Small intestine (tissue), 7 donors: ENCODE data around the gene OSBP2. TPM values are rescaled to one million over a fixed set of nuclear protein-coding genes. Genes with fewer than 3 reads are reported as not detected.

Experiments
- DNase-seq, 2 donors: peaks; one replicate each; pipeline versions ENCODE4 v3.0.0 to v3.0.0-alpha.2; 2013
- FAIRE-seq: peaks from 2 replicates; lab custom pipeline; 2012; peaks lifted over from hg19 to GRCh38; lab: Jason Lieb, UNC
- H3K27ac ChIP-seq, 3 donors: one replicate each; pipeline ENCODE4 v1.5.1; 2013; ENCODE audit warnings: low read length in 2 of 3, mild to moderate bottlenecking in 2 of 3, control low read depth in 1 of 3, inconsistent platforms in 1 of 3, low read depth in 1 of 3, moderate library complexity in 1 of 3
- H3K27me3 ChIP-seq, 3 donors: one replicate each; pipeline ENCODE4 v1.6.1; 2013; ENCODE audit warnings: low read length in 3 of 3, inconsistent platforms in 1 of 3; ENCODE audit not compliant: control insufficient read depth in 3 of 3, insufficient read depth in 3 of 3
- H3K36me3 ChIP-seq, 3 donors: one replicate each; pipeline ENCODE4 v1.6.1; 2013; ENCODE audit warnings: low read length in 3 of 3, inconsistent platforms in 1 of 3, low read depth in 1 of 3, mild to moderate bottlenecking in 1 of 3, moderate library complexity in 1 of 3; ENCODE audit not compliant: control insufficient read depth in 3 of 3, insufficient read depth in 2 of 3
- H3K4me1 ChIP-seq, 3 donors: one replicate each; pipeline ENCODE4 v1.6.1; 2013; ENCODE audit warnings: low read length in 2 of 3, inconsistent platforms in 1 of 3, low read depth in 1 of 3, mild to moderate bottlenecking in 1 of 3, moderate library complexity in 1 of 3; ENCODE audit not compliant: control insufficient read depth in 3 of 3, insufficient read depth in 2 of 3
- H3K4me3 ChIP-seq, 3 donors: one replicate each; pipeline ENCODE4 v1.5.1; 2013; ENCODE audit warnings: low read length in 3 of 3, control low read depth in 1 of 3, inconsistent platforms in 1 of 3, low read depth in 1 of 3, mild to moderate bottlenecking in 1 of 3, moderate library complexity in 1 of 3
- H3K9me3 ChIP-seq, 2 donors: one replicate each; pipeline ENCODE4 v1.6.1; 2013; ENCODE audit warnings: low read depth in 1 of 2, low read length in 1 of 2; ENCODE audit not compliant: control insufficient read depth in 2 of 2, insufficient read depth in 1 of 2
- WGBS, 3 donors: extraction: QIAGEN DNeasy Blood & Tissue Kit; methylation state at CpG; one replicate each; pipeline ENCODE4 v1.1.7; 2013; 5-methylcytosine and 5-hydroxymethylcytosine counted together
- polyA plus RNA-seq, 4 donors: library from polyadenylated mRNA; stranded (reverse) in 3 of 4; unstranded in 1 of 4; fragments of 200-250 nt in 3 of 4; fragments of 120-200 nt in 1 of 4; gene quantifications; one replicate each; pipeline versions ENCODE4 v1.2.1 to v1.2.3, GENCODE V29; 2013
- donor health status: healthy with polysubstance abuse.
- donor health status: control.
- donor health status: control.
- donor health status: Bipolar disorder and iron deficiency.
- donor health status: healthy.

Gene OSBP2
- polyA plus RNA-seq, 4 donors = 1.3 to 99.3 (median 1.8) TPM

- no peak overlapping the region for H3K27ac ChIP-seq
- no peaks in the 10 kb centered on the region for H3K4me1 ChIP-seq
- H3K36me3 ChIP-seq = peaks cover 22 to 73% (median 46%) of the 10 kb centered on the region in 3 donors
- 89 to 91% (median 90%) methylated on average over 7 of the region's 7 CpGs for WGBS, 3 donors
- no peak for FAIRE-seq
- no peaks in the 10 kb centered on the region for H3K27me3 ChIP-seq
- H3K9me3 ChIP-seq = no peaks in the 10 kb centered on the region
- H3K4me3 ChIP-seq = no peak overlapping the region
- DNase-seq = no peak
Observed at GRCh38 chr22:30933457-30933856, 238.8 kb downstream of the OSBP2 start.

DNA sequence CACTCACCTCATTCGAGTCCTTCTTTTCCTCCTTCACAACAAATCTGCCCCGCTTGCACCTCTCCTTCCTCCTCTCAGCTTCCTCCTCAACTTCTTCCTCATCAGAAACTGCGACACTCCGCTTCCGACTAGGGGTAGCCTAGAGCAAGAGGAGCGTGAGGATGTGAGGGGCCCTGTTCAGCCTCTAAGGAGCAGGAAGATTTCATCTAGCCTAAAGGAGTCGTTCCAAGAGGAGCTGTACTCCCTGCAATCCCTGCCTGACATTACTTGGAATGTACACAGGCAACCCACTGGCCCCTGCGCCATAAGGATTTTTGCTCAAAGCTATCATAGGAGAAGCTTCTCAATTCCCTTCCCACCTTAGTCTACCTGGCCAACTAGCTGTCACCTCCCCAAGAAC lies 239.4 kb downstream of the OSBP2 start:
- H3K4me3 ChIP-seq = no peak overlapping the region
- H3K27me3 ChIP-seq = no peaks in the 10 kb centered on the region
- peaks cover 22 to 78% (median 46%) of the 10 kb centered on the region in 3 donors for H3K36me3 ChIP-seq
- 96% methylated on average over 8 of the region's 8 CpGs for WGBS, 3 donors
- no peak for FAIRE-seq
- H3K4me1 ChIP-seq = no peaks in the 10 kb centered on the region
- no peak overlapping the region for H3K27ac ChIP-seq
- H3K9me3 ChIP-seq = no peaks in the 10 kb centered on the region
- no peak for DNase-seq

DNA sequence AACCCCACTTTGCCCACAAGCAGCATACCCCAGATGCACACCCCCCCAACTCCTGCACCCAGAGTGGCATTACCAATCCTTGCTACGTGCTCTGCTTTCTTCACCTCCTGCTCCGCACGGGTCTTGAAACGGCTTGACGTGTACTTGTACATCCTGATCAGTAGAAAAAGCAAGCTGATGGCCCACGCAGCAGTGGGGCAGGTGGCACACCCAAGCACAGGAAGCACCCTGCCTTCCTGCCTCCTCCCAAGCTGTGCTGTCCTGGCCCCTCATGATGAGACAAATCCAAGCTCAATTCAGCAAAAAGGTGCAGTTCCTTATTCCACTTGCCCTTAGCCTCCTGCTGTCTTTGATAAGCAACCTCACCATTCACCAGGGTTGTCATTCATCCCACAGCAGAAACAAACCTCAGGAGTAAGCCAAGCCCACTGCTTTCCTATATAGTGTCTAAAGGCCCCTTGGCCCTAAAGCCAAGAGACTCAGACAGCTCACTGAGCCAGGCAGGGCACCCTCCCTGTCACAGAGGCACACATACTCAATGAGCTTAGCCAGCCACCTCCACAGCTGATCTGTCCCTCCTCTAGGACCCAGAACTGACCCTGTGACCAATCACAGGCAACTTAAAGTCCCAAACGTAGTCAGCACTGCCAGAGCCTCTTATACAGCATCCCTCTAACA lies 246.2 kb downstream of the OSBP2 start:
- FAIRE-seq = no peak
- WGBS, 3 donors = 80 to 90% (median 89%) methylated on average over 7 of the region's 7 CpGs

GRCh38 chr22:30941363-30941740 lies 246.7 kb downstream of the OSBP2 start:
- no peaks in the 10 kb centered on the region for H3K27me3 ChIP-seq
- H3K4me1 ChIP-seq = no peaks in the 10 kb centered on the region
- no peak overlapping the region for H3K4me3 ChIP-seq
- 92 to 95% (median 93%) methylated on average over 11 of the region's 11 CpGs for WGBS, 3 donors
- no peak for DNase-seq
- peaks cover 35 to 88% (median 40%) of the 10 kb centered on the region in 3 donors for H3K36me3 ChIP-seq
- H3K27ac ChIP-seq = no peak overlapping the region
- no peak for FAIRE-seq
- no peaks in the 10 kb centered on the region for H3K9me3 ChIP-seq

More for the DNA sequence above, 246.2 kb downstream of the OSBP2 start:
- Histone ChIP-seq H3K36me3 (peaks cover 35 to 87% (median 36%) of the 10 kb centered on the region in 3 donors), H3K4me1 (no peaks in the 10 kb centered on the region), H3K4me3 (no peak overlapping the region), H3K27me3 (no peaks in the 10 kb centered on the region), H3K27ac (no peak overlapping the region), H3K9me3 (no peaks in the 10 kb centered on the region)
- DNase-seq = no peak

GRCh38 chr22:30943368-30943767 lies 248.7 kb downstream of the OSBP2 start:
- no peak overlapping the region for H3K27ac ChIP-seq
- FAIRE-seq = no peak
- H3K27me3 ChIP-seq = no peaks in the 10 kb centered on the region
- H3K4me1 ChIP-seq = no peaks in the 10 kb centered on the region
- H3K4me3 ChIP-seq = no peak overlapping the region
- DNase-seq = peak in 1 of 2 donors; percentile 27
- 61 to 85% (median 72%) methylated on average over 3 of the region's 3 CpGs for WGBS, 3 donors
- peaks cover 26 to 83% (median 27%) of the 10 kb centered on the region in 3 donors for H3K36me3 ChIP-seq
- no peaks in the 10 kb centered on the region for H3K9me3 ChIP-seq

GRCh38 chr22:30944986-30945385 lies 250.3 kb downstream of the OSBP2 start:
- no peak for FAIRE-seq
- Histone ChIP-seq H3K9me3 (no peaks in the 10 kb centered on the region), H3K4me1 (no peaks in the 10 kb centered on the region), H3K27ac (no peak overlapping the region), H3K4me3 (no peak overlapping the region), H3K27me3 (no peaks in the 10 kb centered on the region), H3K36me3 (peaks cover 22 to 76% (median 23%) of the 10 kb centered on the region in 3 donors)
- 96 to 98% (median 97%) methylated on average over 4 of the region's 4 CpGs for WGBS, 3 donors
- DNase-seq = no peak

- Histone ChIP-seq H3K4me3 (no peak overlapping the region), H3K27ac (no peak overlapping the region), H3K36me3 (peaks cover 22 to 70% (median 23%) of the 10 kb centered on the region in 3 donors), H3K4me1 (no peaks in the 10 kb centered on the region), H3K27me3 (no peaks in the 10 kb centered on the region), H3K9me3 (no peaks in the 10 kb centered on the region)
- FAIRE-seq = no peak
- 92 to 95% (median 93%) methylated on average over 2 of the region's 2 CpGs for WGBS, 3 donors
- DNase-seq = no peak
Observed at GRCh38 chr22:30945653-30946052, 251.0 kb downstream of the OSBP2 start.

DNA sequence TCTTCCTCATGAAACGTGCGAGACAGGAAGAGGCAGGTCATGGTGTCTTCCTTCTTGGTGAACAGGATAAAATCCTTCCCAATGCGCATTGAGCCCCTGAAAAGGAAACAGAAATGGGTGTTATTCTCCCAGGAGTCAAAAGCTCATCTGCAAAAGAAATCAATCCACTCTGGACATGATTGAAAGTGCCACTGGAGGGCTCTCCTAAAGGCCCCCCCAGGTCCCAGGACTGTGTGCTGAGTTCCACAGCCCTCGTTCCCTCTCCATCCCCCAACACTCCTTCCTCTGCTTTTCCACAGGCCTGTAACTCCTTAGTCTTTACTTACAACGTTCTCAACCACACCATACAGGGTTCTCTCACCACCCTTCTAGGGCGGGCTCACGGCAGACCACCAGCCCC lies 251.7 kb downstream of the OSBP2 start:
- Histone ChIP-seq H3K4me1 (no peaks in the 10 kb centered on the region), H3K36me3 (peaks cover 22 to 66% (median 24%) of the 10 kb centered on the region in 3 donors), H3K4me3 (no peak overlapping the region), H3K9me3 (no peaks in the 10 kb centered on the region), H3K27ac (peak overlapping the region in 1 of 3 donors; percentile 40), H3K27me3 (no peaks in the 10 kb centered on the region)
- FAIRE-seq = no peak
- DNase-seq = no peak
- 70 to 81% (median 79%) methylated on average over 7 of the region's 7 CpGs for WGBS, 3 donors
